Activated CD4-positive, CD25-positive, alpha-beta regulatory T cell treated with anti-CD3 and anti-CD28 coated beads, Interleukin-2, amount 50 U/mL, for 72 hours (primary cell): ENCODE results near the gene SLCO4C1.

Source experiments
- DNase-seq: peaks from one replicate; pipeline ENCODE4 v3.0.0; 2021

SLCO4C1 gene

GRCh38 chr5:102270036-102270435 is 26.0 kb downstream of the SLCO4C1 start:
- DNase-seq, result no peak

GRCh38 chr5:102262688-102263087 is 33.4 kb downstream of the SLCO4C1 start:
- DNase-seq, result no peak

GRCh38 chr5:102249381-102249780 is 46.7 kb downstream of the SLCO4C1 start:
- DNase-seq, result no peak

GRCh38 chr5:102243213-102243612 is 52.9 kb downstream of the SLCO4C1 start:
- no peak for DNase-seq

GRCh38 chr5:102241809-102242421 is 54.2 kb downstream of the SLCO4C1 start:
- DNase-seq, result no peak

- DNase-seq, result no peak
These were observed 64.1 kb downstream of the SLCO4C1 start for GRCh38 chr5:102231693-102232619.

GRCh38 chr5:102229685-102230084 is 66.4 kb downstream of the SLCO4C1 start:
- DNase-seq, result no peak

- DNase-seq, result no peak
These were observed 69.8 kb downstream of the SLCO4C1 start for GRCh38 chr5:102226321-102226720.

- no peak for DNase-seq
These were observed 72.3 kb downstream of the SLCO4C1 start for GRCh38 chr5:102223542-102224477.

- DNase-seq, result no peak
These were observed 73.3 kb downstream of the SLCO4C1 start for GRCh38 chr5:102222772-102223171.

GRCh38 chr5:102221949-102222348 is 74.1 kb downstream of the SLCO4C1 start:
- DNase-seq, result no peak

- no peak for DNase-seq
These were observed 77.9 kb downstream of the SLCO4C1 start for GRCh38 chr5:102218159-102218558.

GRCh38 chr5:102216678-102217077 is 79.4 kb downstream of the SLCO4C1 start:
- DNase-seq, result no peak

GRCh38 chr5:102211165-102211564 is 84.9 kb downstream of the SLCO4C1 start:
- no peak for DNase-seq

- no peak for DNase-seq
These were observed 95.2 kb downstream of the SLCO4C1 start for GRCh38 chr5:102200861-102201260.

GRCh38 chr5:102196481-102196880 is 99.6 kb downstream of the SLCO4C1 start:
- no peak for DNase-seq
